GM20000 (cell line): ENCODE results near the gene NKAIN1.
"Not testable (repeated sequence)": the region's sequence is repeated elsewhere in the genome, so short reads cannot be mapped to it uniquely, and the experiment has no call there.

Source experiments
- DNase-seq: peaks from one replicate; pipeline ENCODE4 v3.0.0; 2012; ENCODE audit warnings: low spot score
- TF ChIP-seq, protein P1 (sequence below): IDR thresholded peaks from 2 replicates; pipeline ENCODE4 v1.5.1; 2012; ENCODE audit warnings: mild to moderate bottlenecking, control low read depth; ENCODE audit errors: extremely low read depth, missing control alignments

NKAIN1 gene

DNA sequence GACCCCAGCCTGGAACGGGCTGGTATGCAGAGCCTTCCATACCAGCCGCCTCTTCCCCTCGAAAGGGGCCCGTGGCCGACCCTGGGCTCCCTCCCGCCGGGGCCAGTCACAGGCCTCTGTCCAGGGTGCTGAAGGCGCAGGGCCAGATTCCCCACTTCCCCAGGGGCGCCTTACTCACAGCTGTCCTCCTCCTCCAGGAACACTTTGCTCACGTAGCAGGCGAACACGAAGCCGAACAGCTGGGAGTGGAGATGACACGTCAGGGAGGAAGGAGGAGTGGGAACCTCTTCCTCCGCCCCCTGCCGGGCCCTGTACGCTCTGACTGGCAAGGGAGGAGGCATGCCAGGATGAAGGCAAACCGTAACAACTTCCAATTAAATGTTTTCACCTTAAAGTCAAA, 57.3 kb downstream of the NKAIN1 start:
- DNase-seq: peak; percentile 84
- TF ChIP-seq, protein P1, sequence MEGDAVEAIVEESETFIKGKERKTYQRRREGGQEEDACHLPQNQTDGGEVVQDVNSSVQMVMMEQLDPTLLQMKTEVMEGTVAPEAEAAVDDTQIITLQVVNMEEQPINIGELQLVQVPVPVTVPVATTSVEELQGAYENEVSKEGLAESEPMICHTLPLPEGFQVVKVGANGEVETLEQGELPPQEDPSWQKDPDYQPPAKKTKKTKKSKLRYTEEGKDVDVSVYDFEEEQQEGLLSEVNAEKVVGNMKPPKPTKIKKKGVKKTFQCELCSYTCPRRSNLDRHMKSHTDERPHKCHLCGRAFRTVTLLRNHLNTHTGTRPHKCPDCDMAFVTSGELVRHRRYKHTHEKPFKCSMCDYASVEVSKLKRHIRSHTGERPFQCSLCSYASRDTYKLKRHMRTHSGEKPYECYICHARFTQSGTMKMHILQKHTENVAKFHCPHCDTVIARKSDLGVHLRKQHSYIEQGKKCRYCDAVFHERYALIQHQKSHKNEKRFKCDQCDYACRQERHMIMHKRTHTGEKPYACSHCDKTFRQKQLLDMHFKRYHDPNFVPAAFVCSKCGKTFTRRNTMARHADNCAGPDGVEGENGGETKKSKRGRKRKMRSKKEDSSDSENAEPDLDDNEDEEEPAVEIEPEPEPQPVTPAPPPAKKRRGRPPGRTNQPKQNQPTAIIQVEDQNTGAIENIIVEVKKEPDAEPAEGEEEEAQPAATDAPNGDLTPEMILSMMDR: no peak

DNA sequence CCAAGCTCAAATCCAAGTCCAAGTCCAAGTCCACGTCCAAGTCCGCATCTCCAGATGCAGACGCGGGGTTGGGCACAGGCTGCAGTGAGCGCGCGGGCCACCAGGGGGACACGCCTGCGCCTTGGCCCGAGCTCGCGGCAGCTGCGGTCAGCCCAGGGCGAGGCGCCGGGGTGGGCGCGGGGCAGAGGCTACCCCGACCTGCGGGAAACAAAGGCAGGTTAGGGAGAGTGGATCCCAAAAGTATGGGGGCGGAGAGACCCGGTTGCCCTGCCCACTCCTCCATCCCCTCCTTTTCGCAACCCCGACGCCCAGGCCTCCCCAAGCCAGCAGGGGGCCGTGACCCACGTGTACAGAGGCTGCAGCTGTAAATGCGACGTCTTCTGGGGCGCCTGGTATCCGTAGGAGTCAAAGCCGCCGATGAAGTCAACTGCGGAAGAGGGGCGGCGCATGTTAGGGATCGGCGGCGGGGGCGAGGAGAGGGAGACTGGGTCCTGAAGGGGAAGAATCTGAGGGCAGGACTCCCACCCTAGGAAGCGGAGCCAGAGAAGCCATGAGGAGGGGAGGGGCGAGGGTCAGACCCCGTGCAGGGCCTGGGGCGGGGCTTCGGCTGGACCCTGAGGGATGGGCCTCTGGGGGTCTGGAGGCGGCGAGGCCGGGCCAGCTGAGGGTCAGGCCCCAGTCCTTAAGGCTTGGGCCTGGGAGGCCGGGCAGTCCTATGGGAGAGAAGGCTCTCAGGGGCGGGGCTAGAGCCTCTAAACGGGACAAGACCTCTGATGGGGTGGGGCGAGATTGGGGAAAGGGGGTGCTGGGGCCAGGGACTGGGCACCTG, 58.0 kb downstream of the NKAIN1 start:
- TF ChIP-seq, protein P1: peak; percentile 86
- DNase-seq: peak; percentile 80

DNA sequence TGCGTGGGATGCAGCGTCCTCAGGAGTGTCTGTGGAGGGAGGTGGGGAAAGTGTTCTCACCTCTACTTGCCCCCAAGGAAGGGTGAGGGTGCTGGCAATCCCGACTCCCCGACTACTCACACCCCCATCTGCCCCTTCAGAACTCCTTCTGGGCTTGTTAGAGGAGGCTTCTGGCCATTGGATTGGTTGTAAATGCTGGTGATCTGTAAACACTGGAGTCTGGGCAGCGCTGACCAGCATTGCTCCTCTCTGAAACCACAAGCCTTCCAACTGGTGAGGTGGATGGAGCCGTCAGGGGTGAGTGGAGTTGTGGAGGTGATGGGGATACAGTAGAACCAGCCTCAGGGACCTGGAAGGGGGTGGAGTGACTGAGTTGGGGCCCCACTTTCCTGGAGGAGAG, 59.3 kb downstream of the NKAIN1 start:
- DNase-seq: no peak
- TF ChIP-seq, protein P1: no peak

DNA sequence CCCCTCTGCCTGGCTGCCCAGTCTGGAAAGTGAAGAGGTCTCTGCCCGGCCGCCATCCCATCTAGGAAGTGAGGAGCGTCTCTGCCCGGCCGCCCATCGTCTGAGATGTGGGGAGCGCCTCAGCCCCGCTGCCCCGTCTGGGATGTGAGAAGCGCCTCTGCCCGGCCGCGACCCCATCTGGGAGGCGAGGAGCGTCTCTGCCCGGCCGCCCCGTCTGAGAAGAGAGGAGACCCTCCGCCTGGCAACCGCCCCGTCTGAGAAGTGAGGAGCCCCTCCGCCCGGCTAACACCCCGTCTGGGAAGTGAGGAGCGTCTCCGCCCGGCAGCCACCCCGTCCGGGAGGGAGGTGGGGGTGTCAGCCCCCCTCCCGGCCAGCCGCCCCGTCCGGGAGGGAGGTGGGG, 63.4 kb downstream of the NKAIN1 start:
- not testable (repeated sequence) for DNase-seq

DNA sequence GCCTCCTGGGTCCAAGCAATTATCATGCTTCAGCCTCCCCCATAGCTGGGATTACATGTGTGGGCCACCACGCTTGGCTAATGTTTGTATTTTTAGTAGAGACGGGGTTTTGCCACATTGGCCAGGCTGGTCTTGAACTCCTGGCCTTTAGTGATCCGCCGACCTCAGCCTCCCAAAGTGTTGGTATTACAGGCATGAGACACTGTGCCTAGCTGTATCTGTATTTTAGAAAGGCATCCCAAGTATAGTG, 69.3 kb downstream of the NKAIN1 start:
- no peak for DNase-seq

DNA sequence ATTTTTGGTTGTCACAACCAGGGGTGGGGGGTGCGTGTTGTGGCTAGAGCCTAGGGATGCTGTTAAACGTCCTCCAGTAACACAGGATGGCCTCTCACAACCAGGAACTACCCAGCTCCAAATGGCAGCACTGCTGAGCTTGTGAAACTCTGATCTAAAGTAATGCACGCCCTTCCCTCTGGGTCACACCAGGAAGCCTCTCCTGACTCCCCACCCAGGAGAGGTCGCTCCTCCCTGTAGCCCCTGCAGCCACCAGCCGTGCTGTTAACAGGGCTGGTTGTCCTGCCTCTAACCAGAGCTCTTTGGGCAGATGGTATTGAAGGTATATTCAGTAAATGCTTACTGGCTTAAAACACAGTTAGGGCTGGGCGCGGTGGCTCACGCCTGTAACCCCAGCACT, 73.2 kb downstream of the NKAIN1 start:
- DNase-seq: no peak
- TF ChIP-seq, protein P1: no peak

More for the DNA sequence above, 69.3 kb downstream of the NKAIN1 start:
- TF ChIP-seq, protein P1: no peak

DNA sequence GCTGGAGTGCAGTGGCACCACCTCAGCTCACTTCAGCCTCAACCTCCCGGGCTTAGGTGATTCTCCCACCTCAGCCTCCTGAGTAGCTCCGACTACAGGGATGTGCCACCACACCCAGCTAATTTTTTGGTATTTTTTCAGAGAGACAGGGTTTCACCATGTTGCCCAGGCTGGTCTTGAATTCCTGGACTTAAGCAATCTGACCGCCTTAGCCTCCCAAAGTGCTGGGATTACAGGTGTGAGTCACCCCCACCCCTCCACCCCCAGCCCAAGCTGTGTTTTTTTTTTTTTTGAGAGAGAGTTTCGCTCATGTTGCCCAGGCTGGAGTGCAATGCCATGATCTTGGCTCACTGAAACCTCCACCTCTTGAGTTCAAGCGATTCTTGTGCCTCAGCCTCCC, 75.4 kb downstream of the NKAIN1 start:
- DNase-seq: no peak
- TF ChIP-seq, protein P1: no peak

DNA sequence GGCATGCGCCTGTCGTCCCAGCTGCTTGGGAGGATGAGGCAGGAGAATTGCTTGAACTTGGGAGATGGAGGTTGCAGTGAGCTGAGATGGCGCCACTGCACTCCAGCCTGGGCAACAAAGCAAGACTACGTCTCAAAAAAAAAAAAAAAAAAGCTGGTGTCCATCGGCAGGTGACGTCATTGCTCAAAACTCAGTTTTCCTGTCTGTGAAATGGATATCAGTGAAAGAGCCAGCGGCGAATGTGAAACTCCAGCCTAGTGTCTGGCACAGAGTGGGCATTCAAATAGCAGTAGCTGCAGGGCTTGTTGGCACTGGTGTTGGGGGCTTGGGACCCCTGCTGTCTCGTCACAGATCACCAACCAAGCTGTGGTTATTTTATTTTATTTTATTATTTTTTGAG, 75.8 kb downstream of the NKAIN1 start:
- no peak for DNase-seq
- TF ChIP-seq, protein P1: no peak
